Adipose tissue (tissue), 3 donors: Measurements from ENCODE around the gene AK3. TPM values are rescaled to one million over a fixed set of nuclear protein-coding genes. Genes with fewer than 3 reads are reported as not detected.

Experiments used
- polyA plus RNA-seq, 3 donors: library from polyadenylated mRNA; stranded (reverse); fragments of 200-250 nt; gene quantifications; one replicate each; pipeline ENCODE4 v1.2.3, GENCODE V29; 2013
- donor health status: healthy with polysubstance abuse.
- donor health status: Bipolar disorder and iron deficiency.
- donor health status: healthy.

AK3 gene
- polyA plus RNA-seq, 3 donors, result 18.0 to 56.5 (median 49.0) TPM

Other genes with a start within 250 kb of the AK3 start
- 10 to 100 TPM in 1 of 3 donors, 1 to 10 TPM in 2; 1.7 to 12.0 (median 4.8) TPM for gene PLPP6, start 78.9 kb downstream of the AK3 start, polyA plus RNA-seq
- gene SPATA6L, start 74.7 kb downstream of the AK3 start, polyA plus RNA-seq, result 1 to 10 TPM; 1.1 to 2.7 (median 1.2) TPM
- gene CDC37L1, start 61.6 kb downstream of the AK3 start, polyA plus RNA-seq, result 10 to 100 TPM; 12.1 to 18.5 (median 16.5) TPM
- 10 to 100 TPM; 29.8 to 37.6 (median 36.5) TPM for gene RCL1, start 51.7 kb upstream of the AK3 start, polyA plus RNA-seq
- 10 to 100 TPM in 1 of 3 donors, 1 to 10 TPM in 2; 1.9 to 13.7 (median 7.6) TPM for gene JAK2, start 244.1 kb upstream of the AK3 start, polyA plus RNA-seq